Measurements from ENCODE around the gene GSS. TPM values are rescaled to one million over a fixed set of nuclear protein-coding genes. Genes with fewer than 3 reads are reported as not detected.
"Not testable (repeated sequence)": the region's sequence is repeated elsewhere in the genome, so short reads cannot be mapped to it uniquely, and the experiment has no call there.

Gene GSS
- total and polyA plus RNA-seq, 4 donors: 32.6 to 52.7 (median 47.9) TPM

DNA sequence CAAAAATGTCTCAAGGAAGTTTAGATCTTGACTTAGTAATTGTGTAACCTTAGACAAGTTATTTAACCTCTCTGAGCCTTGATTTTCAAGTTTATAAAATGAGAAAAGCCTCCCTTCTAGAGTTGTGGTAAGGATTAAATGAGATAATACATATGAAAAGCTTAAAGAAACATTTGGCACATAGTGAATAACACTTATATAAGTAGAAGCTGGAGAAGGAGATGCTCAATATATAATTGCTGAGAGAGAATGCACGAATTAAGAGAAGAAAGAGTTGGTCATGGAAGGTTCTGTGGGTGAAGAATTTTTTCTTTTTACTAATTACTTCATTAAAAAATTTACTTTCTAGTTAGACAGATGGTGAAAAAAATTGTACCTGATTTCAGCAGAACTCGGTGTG is 73.9 kb downstream of the GSS start:
- Histone ChIP-seq H3K27me3 (ENCODE audit: control insufficient read depth in 3 of 3, insufficient read depth in 3 of 3, low read length in 2 of 3) (no peaks in the 10 kb centered on the region), H3K9ac (ENCODE audit: insufficient read depth in 1 of 2, low read length in 2 of 2) (no peak overlapping the region), H3K9me3 (ENCODE audit: control insufficient read depth in 4 of 4, insufficient read depth in 3 of 4, low read length in 3 of 4) (no peaks in the 10 kb centered on the region), H3K4me3 (no peak overlapping the region), H3K36me3 (ENCODE audit: control insufficient read depth in 4 of 4, insufficient read depth in 4 of 4, low read length in 4 of 4) (peaks cover 7 to 17% (median 9%) of the 10 kb centered on the region in 4 donors), H3K27ac (ENCODE audit: low read depth in 1 of 2, low read length in 1 of 2) (no peak overlapping the region), H3K4me1 (ENCODE audit: control insufficient read depth in 5 of 5, insufficient read depth in 5 of 5, low read length in 5 of 5) (peaks cover 0 to 5% (median 0%) of the 10 kb centered on the region in 5 donors)
- DNase-seq (no peak), ATAC-seq (ENCODE audit: insufficient read depth, low FRiP score) (no peak)
- TF ChIP-seq, protein P1, sequence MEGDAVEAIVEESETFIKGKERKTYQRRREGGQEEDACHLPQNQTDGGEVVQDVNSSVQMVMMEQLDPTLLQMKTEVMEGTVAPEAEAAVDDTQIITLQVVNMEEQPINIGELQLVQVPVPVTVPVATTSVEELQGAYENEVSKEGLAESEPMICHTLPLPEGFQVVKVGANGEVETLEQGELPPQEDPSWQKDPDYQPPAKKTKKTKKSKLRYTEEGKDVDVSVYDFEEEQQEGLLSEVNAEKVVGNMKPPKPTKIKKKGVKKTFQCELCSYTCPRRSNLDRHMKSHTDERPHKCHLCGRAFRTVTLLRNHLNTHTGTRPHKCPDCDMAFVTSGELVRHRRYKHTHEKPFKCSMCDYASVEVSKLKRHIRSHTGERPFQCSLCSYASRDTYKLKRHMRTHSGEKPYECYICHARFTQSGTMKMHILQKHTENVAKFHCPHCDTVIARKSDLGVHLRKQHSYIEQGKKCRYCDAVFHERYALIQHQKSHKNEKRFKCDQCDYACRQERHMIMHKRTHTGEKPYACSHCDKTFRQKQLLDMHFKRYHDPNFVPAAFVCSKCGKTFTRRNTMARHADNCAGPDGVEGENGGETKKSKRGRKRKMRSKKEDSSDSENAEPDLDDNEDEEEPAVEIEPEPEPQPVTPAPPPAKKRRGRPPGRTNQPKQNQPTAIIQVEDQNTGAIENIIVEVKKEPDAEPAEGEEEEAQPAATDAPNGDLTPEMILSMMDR (IDR thresholded peaks at IDR 0.05; ENCODE audit: control extremely low read depth, extremely low read depth): no peak
- WGBS, 2 donors: 47 to 48% methylated on average over 2 of the region's 2 CpGs

DNA sequence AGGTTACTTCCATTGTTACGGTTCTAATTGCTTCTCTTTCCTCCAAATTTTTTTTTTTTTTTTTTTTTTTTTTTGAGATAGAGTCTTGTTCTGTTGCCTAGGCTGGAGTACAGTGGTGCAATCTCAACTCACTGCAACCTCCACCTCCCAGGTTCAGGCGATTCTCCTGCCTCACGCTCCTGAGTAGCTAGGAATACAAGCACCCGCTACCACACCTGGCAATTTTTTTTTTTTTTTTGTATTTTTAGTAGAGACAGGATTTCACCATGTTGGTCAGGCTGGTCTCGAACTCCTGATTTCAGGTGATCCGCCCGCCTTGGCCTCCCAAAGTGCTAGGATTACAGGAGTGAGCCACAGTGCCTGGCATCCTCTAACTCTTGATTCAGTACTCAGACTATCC is 74.6 kb downstream of the GSS start:
- H3K27ac ChIP-seq (ENCODE audit: low read depth in 1 of 2, low read length in 1 of 2); ATAC-seq (ENCODE audit: insufficient read depth, low FRiP score): not testable (repeated sequence)

DNA sequence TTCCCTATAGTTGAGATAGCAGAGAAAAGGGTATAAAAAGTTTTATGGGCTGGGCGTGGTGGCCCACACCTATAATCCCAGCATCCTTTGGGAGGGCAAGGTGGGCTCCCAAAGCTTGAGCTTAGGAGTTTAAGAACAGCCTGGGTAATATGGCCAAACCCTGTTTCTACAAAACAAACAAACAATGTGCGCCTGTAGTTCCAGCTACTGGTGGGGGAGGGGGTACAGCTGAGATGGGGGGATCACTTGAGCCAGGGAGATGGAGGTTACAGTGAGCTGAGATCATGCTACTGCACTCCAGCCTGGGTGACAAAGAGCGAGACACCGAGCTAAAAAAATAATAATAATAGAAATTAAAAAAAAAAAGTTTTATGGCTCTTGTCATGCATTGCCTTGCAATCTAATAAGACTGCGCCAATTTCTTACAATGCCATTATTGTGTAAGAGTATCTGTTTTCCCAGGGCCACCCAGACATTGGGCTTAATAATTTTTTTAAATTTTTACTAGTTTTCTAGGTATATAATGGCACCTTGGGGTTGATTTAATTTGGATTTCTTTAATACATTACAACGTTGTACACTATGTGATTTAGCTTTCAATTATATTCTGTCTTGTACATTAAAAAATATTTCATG is 75.3 kb downstream of the GSS start:
- WGBS, 2 donors: 91 to 93% methylated on average over 6 of the region's 6 CpGs
- Histone ChIP-seq H3K9me3 (ENCODE audit: control insufficient read depth in 4 of 4, insufficient read depth in 3 of 4, low read length in 3 of 4) (no peaks in the 10 kb centered on the region), H3K36me3 (ENCODE audit: control insufficient read depth in 4 of 4, insufficient read depth in 4 of 4, low read length in 4 of 4) (peaks cover 7 to 17% (median 9%) of the 10 kb centered on the region in 4 donors), H3K27ac (ENCODE audit: low read depth in 1 of 2, low read length in 1 of 2) (no peak overlapping the region), H3K4me1 (ENCODE audit: control insufficient read depth in 5 of 5, insufficient read depth in 5 of 5, low read length in 5 of 5) (peaks cover 0 to 5% (median 0%) of the 10 kb centered on the region in 5 donors), H3K4me3 (no peak overlapping the region), H3K9ac (ENCODE audit: insufficient read depth in 1 of 2, low read length in 2 of 2) (no peak overlapping the region), H3K27me3 (ENCODE audit: control insufficient read depth in 3 of 3, insufficient read depth in 3 of 3, low read length in 2 of 3) (no peaks in the 10 kb centered on the region)
- ATAC-seq (ENCODE audit: insufficient read depth, low FRiP score) (no peak), DNase-seq (no peak)
- TF ChIP-seq, protein P1 (IDR thresholded peaks at IDR 0.05; ENCODE audit: control extremely low read depth, extremely low read depth): no peak

More for the DNA sequence above, 74.6 kb downstream of the GSS start:
- not testable (repeated sequence) for H3K9ac ChIP-seq (ENCODE audit: insufficient read depth in 1 of 2, low read length in 2 of 2); DNase-seq; H3K9me3 ChIP-seq (ENCODE audit: control insufficient read depth in 4 of 4, insufficient read depth in 3 of 4, low read length in 3 of 4); H3K4me3 ChIP-seq; H3K27me3 ChIP-seq (ENCODE audit: control insufficient read depth in 3 of 3, insufficient read depth in 3 of 3, low read length in 2 of 3); H3K4me1 ChIP-seq (ENCODE audit: control insufficient read depth in 5 of 5, insufficient read depth in 5 of 5, low read length in 5 of 5)
- WGBS, 2 donors: 75 to 80% methylated on average over 7 of the region's 7 CpGs
- peaks cover 7 to 17% (median 9%) of the 10 kb centered on the region in 4 donors for H3K36me3 ChIP-seq (ENCODE audit: control insufficient read depth in 4 of 4, insufficient read depth in 4 of 4, low read length in 4 of 4)

Small RNAs within 50 kb of the gene (small RNA-seq; reads per million reads assigned to genes)
- gene MIR499A (ENCODE audit: low replicate concordance): 0.73 reads per million, percentile 74 among the genes with 10 or more reads in this experiment

Other genes starting within 250 kb of the GSS start
- gene NCOA6, start 130.2 kb downstream of the GSS start, total RNA-seq: 10 to 100 TPM; 20.9 to 27.5 TPM
- gene NCOA6, start 130.2 kb downstream of the GSS start, polyA plus RNA-seq: 10 to 100 TPM; 13.2 to 22.7 TPM
- 10 to 100 TPM; 14.6 to 22.7 TPM for gene GGT7, start 83.0 kb downstream of the GSS start, total RNA-seq
- gene GGT7, start 83.0 kb downstream of the GSS start, polyA plus RNA-seq: 10 to 100 TPM in 1 of 2 donors, 1 to 10 TPM in 1; 9.4 to 10.4 TPM
- gene ACSS2, start 79.2 kb downstream of the GSS start, total RNA-seq: 100 to 1,000 TPM; 168 to 300 TPM
- 100 to 1,000 TPM in 1 of 2 donors, 10 to 100 TPM in 1; 69.7 to 154 TPM for gene ACSS2, start 79.2 kb downstream of the GSS start, polyA plus RNA-seq
- gene MYH7B, start 62 bp upstream of the GSS start, total RNA-seq: under 1 TPM; 0.55 to 0.63 TPM
- under 1 TPM; 0.21 to 0.89 TPM for gene MYH7B, start 62 bp upstream of the GSS start, polyA plus RNA-seq
- 10 to 100 TPM; 44.0 to 62.5 TPM for gene TRPC4AP, start 137.0 kb upstream of the GSS start, total RNA-seq
- gene TRPC4AP, start 137.0 kb upstream of the GSS start, polyA plus RNA-seq: 10 to 100 TPM; 37.6 to 56.3 TPM
- gene EDEM2, start 191.5 kb upstream of the GSS start, total RNA-seq: 10 to 100 TPM; 25.8 to 51.6 TPM
- 10 to 100 TPM; 19.4 to 42.6 TPM for gene EDEM2, start 191.5 kb upstream of the GSS start, polyA plus RNA-seq
- gene PROCR, start 216.3 kb upstream of the GSS start, total RNA-seq: 10 to 100 TPM; 22.5 to 26.2 TPM
- 10 to 100 TPM; 14.4 to 31.0 TPM for gene PROCR, start 216.3 kb upstream of the GSS start, polyA plus RNA-seq

Data from lung (tissue), 13 donors.